Measurements from ENCODE around the gene RRP12.
"Not testable (repeated sequence)": the region's sequence is repeated elsewhere in the genome, so short reads cannot be mapped to it uniquely, and the experiment has no call there.

The RRP12 gene

GRCh38 chr10:97366572-97366971 lies 34.6 kb downstream of the RRP12 start:
- DNase-seq = no peak

DNA sequence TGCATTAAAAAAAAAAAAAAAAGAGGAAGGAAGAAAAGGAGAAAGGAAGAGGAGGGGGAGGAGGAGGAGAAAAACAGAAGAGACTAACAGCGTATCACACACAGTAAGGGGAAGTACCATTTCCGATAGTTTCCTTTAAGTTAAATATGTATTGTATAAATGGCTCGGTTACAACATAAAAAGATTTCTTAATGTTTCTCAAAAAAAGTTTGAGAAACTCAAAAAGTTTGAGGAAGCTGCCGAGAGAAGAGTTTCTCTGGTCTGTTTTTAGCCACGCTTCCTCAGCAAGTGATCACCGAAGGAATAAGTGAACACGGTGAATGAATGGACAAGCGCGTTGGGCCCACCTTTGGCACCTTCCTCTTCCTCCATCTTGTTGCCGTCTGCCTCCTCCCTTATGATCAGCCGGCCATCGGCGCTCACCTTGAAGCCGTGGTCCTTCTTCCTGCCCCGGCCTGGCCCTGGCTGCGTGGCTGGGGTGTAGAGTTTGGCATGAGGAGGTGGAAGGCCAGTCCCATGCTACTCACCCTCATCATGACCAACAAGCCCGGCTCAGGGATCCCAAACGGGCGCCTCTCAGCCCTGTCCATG lies 35.3 kb downstream of the RRP12 start:
- DNase-seq = no peak

DNA sequence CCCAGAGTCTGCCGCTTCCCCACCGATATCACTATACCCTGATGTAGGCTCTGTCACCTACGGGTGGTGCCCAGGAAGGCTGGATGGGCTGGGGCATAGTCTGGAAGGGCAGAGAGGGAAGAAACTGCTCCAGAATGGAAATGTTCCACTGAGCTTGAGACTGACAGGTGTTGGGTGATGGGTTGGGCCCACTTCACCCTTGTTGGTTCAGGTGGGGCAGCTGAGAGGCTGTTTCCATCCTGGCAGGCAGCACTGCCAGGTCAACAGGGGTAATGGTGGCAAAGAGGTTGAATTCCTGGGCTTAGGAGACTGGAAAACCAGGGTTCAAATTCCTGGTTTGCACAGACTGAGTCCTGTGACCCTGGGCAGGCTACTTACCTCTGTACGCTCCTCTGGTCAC lies 38.1 kb downstream of the RRP12 start:
- no peak for DNase-seq

DNA sequence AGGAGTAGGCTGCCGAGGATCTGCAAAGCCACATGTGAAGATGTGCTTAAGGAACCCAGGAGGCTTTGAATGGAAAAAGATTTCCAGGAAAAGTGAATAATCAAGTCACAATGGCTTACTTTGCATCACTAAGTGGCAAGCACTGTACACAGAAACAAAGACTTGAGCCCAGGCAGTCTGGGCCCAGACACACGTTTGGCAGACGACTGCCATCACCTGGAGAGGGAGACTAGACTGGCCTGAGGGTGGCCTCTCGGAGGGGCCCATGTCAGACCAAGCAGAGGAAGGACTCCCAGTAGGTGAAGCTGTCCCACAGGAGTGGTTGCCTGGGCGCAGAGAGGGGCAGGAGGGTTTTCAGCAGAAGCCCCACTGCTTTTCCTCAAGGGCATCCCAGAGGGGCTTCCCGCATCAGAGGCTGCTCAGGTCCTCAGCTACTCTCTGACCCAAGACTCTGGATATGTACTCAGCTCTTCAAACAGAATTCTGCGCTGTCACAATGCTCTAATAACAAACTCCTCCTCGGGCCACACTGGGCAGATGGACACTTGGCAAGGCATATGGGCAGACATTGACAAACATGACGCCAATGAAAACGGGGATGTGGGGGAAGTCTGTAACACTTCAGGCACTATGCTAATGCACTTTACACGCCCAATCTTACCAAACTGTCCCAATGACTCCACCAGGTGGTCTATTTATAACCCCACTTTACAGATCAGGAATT lies 38.7 kb downstream of the RRP12 start:
- DNase-seq = no peak

DNA sequence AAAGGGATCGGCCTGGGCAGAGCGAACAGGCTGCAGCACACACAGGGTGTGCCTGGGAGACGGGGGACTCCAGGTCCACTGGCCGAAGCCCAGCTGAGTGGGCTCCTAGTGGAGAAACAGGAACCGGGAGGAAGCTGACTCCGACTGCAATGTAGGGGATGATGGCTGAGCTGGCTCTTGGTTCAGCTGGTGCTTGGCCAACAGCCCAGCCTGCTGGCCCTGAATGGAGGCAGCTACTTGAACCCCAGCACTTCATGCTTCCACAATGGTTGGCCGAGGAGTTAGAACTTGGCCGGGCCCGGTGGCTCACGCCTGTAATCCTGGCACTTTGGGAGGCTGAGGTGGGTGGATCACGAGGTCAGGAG lies 39.6 kb downstream of the RRP12 start:
- DNase-seq = no peak

- DNase-seq = no peak
These were observed 40.2 kb downstream of the RRP12 start for GRCh38 chr10:97360705-97361536.

- DNase-seq = no peak
These were observed 42.4 kb downstream of the RRP12 start for GRCh38 chr10:97358781-97359180.

GRCh38 chr10:97358349-97358748 lies 42.8 kb downstream of the RRP12 start:
- no peak for DNase-seq

GRCh38 chr10:97356918-97357317 lies 44.2 kb downstream of the RRP12 start:
- no peak for DNase-seq

DNA sequence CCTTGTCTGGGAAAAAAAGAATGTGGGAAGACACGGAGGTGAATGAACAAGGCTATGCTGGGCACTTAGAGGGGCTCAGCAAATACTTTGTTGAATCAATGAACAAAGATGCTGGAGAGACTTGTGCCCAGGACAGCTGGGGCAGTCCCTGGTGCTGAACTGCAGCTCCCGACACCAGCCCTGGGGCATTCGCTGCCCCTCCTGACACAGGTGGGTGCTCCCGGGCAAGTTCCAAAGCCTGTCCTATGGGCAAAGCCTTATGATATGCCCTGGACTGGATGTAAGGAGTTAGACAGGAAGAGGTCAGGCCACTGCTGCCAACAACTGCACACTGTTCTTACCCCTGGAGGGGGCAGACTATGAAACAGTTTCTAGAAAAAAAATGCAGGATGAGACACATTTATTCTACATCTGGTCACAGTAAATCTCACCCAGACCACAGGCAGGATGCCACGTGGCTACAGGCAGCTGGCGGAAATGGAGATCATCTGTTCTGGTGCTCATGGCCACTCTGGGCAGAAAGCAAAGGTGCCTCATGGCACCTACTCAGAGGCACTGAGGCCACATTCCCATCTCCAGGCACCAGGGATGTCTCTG lies 44.7 kb downstream of the RRP12 start:
- no peak for DNase-seq

GRCh38 chr10:97355571-97355975 lies 45.6 kb downstream of the RRP12 start:
- no peak for DNase-seq

GRCh38 chr10:97353945-97354344 lies 47.2 kb downstream of the RRP12 start:
- no peak for DNase-seq

- no peak for DNase-seq
These were observed 51.2 kb downstream of the RRP12 start for GRCh38 chr10:97349752-97350513.

GRCh38 chr10:97347317-97347716 lies 53.8 kb downstream of the RRP12 start:
- DNase-seq = no peak

DNA sequence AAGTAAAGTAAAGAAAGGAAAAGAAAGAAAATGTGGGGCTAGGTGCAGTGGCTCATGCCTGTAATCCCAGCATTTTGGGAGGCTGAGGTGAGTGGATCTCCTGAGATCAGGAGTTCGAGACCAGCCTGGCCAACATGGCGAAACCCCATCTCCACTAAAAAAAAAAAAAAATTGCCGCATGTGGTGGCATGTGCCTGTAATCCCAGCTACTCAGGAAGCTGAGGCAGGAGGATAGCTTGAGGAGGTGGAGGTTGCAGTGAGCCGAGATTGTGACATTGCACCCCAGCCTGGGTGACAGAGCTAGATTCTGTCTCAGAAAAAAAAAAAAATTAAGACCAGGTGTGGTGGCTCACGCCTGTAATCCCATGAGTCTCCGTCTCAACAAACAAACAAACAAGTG lies 57.5 kb downstream of the RRP12 start:
- not testable (repeated sequence) for DNase-seq

DNA sequence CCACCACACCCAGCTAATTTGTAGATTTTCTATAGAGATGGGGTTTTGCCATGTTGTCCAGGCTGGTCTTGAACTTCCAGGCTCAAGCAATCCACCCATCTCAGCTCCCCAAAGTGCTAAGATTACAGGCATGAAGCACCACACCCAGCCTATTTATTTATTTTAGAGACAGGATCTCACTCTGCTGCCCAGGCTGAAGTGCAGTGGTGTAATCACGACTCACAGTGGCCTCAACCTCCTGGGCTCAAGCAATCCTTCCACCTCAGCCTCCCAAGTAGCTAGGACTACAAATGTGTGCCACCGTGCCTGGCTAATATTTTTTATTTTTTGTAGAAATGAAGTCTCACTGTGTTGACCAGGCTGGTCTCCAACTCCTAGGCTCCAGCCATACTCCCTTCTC lies 59.7 kb downstream of the RRP12 start:
- DNase-seq = no peak

DNA sequence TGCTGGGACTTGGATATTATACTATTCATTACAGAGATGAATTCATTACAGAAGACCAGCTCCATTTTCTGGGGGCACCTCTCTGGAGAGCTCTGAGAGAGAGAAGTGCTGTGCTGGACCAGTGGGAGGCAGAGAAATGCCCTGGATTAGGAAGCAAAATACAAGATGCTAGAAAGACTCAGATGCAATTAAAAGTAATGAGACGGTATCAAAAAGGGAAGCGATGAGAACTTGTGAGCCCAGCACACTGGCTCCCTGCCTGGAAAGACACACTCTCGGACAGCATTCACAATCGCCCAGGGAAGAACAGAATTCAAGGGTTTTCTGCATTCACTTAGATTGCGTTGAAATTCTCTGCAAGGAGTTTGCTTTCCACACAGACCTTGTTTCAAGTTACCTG lies 63.1 kb downstream of the RRP12 start:
- no peak for DNase-seq

DNA sequence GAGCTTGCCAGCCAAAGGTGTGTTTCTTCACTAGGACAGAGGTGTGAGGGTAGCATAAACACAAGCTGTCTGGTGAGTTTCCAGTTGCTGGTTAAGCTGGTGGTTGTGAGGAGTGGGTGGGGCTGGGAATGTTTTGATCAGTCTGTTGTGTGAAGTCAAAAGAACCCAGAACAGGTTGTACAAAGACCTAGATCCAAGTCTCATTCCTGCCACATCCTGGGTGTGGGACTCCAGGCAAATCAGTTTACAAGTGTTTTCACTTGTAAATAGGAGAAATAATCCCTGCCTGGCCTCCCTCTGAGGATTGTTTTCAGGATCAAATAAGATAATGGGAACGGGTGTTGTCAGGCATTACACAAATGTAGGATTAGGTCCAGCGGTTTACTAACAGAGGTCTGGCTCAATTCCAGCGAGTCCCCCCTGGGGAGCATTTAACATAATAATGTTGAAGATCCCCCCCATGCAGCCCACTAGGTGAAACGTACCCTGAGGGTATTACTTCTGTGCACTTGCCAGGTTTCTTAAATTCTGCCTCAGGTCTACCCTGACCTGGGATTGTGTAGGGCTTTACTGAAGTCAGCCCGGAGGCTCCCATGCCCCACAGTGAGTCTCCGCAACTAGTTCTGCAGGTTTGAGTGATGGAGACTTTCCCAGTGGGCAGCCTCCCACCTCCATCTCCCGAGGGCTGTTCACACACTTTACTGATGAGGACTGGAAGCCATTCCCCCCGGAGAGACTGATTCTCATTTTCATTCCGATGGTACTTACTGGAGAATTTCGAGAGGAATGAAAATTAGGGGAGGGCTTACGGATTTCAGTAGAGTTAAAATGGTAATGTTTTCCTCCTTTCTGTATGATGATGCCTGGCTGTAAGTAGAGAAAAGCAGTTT lies 64.0 kb downstream of the RRP12 start:
- DNase-seq = no peak

DNA sequence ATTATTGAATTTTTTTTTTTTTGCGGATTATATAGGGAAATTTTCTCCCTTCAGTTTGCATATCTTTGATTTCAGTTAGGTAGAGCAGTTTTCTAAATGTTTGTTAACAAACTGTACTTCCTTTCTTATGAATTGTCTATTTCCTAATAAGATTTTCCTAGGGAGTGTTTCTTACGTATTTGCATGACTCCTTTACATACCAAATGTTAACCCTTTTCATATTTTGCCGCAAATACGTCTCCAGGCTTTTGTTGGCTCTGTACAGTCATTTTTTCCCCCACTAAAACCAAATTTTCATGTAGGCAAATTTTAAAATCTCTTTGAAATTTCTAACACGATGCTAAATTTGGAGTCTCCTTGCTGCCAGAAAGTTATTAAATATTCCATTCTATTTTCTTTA lies 64.7 kb downstream of the RRP12 start:
- no peak for DNase-seq

DNA sequence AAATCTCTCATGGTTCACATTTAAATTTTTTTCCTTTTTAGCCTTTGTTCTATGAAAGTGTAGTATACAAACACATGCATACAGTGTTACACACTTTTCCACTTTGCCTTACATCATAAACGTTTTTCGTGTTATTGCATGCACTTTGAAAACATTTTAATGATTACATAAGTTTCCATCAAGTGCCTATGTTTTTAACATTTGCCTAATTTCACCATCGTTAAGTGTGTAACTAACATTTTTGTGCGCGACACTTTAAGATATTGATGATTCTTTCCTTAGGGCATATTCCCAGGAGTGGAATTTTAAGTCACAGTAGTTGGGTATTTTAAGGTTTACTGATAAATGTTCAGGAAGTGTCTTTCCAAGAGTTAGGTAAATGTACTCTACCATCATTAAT lies 65.1 kb downstream of the RRP12 start:
- no peak for DNase-seq

GRCh38 chr10:97335188-97335619 lies 65.9 kb downstream of the RRP12 start:
- DNase-seq = no peak

All from activated gamma-delta T cell (primary cell).